SU-DHL-6 (cell line): ENCODE measurements around the gene SRRM2.

ENCODE experiments used
- H2AFZ ChIP-seq: fragments of 200-600 bp; sonication (generic); 2 replicates; pipeline ENCODE4 v1.6.1; 2014; ENCODE audit warnings: low read depth, mild to moderate bottlenecking, moderate library complexity, mixed read lengths, antibody characterized with exemption, low read length; ENCODE audit not compliant: severe bottlenecking
- H3F3A ChIP-seq: fragments of 200-600 bp; shearing (Covaris generic); 2 replicates; pipeline ENCODE4 v1.6.0; 2016; ENCODE audit warnings: antibody characterized with exemption, mild to moderate bottlenecking; ENCODE audit not compliant: insufficient read depth
- H3K27ac ChIP-seq: fragments of 200-600 bp; sonication (generic); 2 replicates; pipeline ENCODE4 v1.5.1; 2016; ENCODE audit warnings: low read depth, mild to moderate bottlenecking, low read length, moderate library complexity, mixed read lengths
- H3K27me3 ChIP-seq: fragments of 200-600 bp; sonication (generic), shearing (Covaris generic); 2 replicates; pipeline ENCODE4 v1.6.0; 2014; ENCODE audit warnings: mild to moderate bottlenecking, low read length
- H3K36me3 ChIP-seq: fragments of 200-600 bp; sonication (generic); 2 replicates; pipeline ENCODE4 v1.6.1; 2014; ENCODE audit warnings: mild to moderate bottlenecking, low read length, mixed read lengths
- H3K4me2 ChIP-seq: fragments of 300-600, 200-600 bp; shearing (Covaris generic), sonication (generic); 2 replicates; pipeline ENCODE4 v1.6.0; 2014; ENCODE audit warnings: low read length, low read depth, mild to moderate bottlenecking; ENCODE audit not compliant: poor library complexity, severe bottlenecking
- H3K4me3 ChIP-seq: fragments of 200-600 bp; sonication (generic); 2 replicates; pipeline ENCODE4 v1.5.1; 2014; ENCODE audit warnings: antibody characterized with exemption, low read length, mild to moderate bottlenecking, mixed read lengths; ENCODE audit not compliant: insufficient read depth, poor library complexity, severe bottlenecking
- H3K79me2 ChIP-seq: fragments of 200-600 bp; sonication (generic); 2 replicates; pipeline ENCODE4 v1.6.1; 2014; ENCODE audit warnings: mild to moderate bottlenecking, low read length, moderate library complexity; ENCODE audit not compliant: insufficient read depth
- H3K9ac ChIP-seq: fragments of 200-600 bp; sonication (generic); 2 replicates; pipeline ENCODE4 v1.7.0; 2014; ENCODE audit warnings: mild to moderate bottlenecking, low read length
- H3K9me2 ChIP-seq: fragments of 200-600 bp; sonication (generic); replicated peaks from 2 replicates; pipeline ENCODE4 v1.6.1; 2014; ENCODE audit warnings: low read length; ENCODE audit not compliant: insufficient read depth
- H3K9me3 ChIP-seq: fragments of 200-600 bp; sonication (generic); 2 replicates; pipeline ENCODE4 v1.6.1; 2014; ENCODE audit warnings: low read length, mixed read lengths; ENCODE audit not compliant: insufficient read depth
- H4K20me1 ChIP-seq: fragments of 200-600 bp; sonication (generic); 2 replicates; pipeline ENCODE4 v1.6.1; 2014; ENCODE audit warnings: low read depth, mild to moderate bottlenecking, antibody characterized with exemption, low read length, moderate library complexity, mixed read lengths
- EZH2phosphoT487 ChIP-seq: fragments of 200-600 bp; sonication (generic), shearing (Covaris generic); conservative IDR thresholded peaks from 2 replicates; pipeline ENCODE4 v1.6.1; 2018; ENCODE audit warnings: mild to moderate bottlenecking, antibody characterized with exemption, low read length, moderate library complexity, mixed read lengths
- TF ChIP-seq, protein P1 (sequence below): fragments of 200-600 bp; sonication (generic); IDR thresholded peaks from one replicate; pipeline ENCODE4 v1.5.1; 2017; ENCODE audit warnings: antibody characterized with exemption, mild to moderate bottlenecking, low read length, moderate library complexity; ENCODE audit not compliant: insufficient read depth, poor library complexity, severe bottlenecking

SRRM2 gene

DNA sequence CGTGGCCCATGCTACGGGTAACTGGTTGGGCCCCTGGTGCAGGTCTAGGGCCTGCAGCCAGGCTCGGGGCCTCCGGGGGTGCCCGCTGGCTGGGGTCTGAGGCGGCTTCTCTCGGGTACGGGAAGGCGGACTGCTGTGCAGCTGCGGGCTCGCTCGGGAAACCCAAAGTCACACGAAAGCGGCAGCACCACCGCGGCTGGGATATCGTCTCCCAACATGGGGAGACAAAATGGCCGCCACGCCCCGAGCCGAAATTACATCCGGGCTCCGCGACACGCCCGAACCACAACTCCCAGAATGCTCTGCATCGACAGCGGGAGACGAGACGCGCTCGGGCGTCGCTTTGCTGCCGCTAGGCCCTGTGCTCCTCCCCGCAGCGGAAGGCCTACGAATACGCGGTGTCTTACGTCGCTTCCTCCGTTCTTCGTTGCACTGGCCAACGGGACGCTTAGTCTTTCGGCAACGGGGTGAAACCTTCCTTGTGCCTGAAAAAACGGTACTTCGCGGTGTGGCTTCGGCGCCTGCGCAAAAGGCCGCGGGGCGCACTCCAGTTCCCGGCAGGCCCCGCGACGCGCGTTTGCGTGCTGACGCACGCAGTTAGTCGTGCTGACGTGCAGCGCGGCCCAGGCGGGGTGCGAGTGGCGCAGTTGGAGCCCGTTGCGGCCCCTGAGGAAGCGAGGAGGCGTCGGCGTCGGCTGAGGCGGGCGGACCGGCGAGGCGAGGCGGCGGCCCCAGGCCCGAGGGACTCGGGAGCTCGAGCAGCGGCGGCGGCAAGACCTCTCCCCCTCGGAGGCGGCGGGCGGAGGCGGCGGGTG is at the start of gene SRRM2:
SRRM2 (plus strand) TSS at position 604 of the 815 bp plus-strand sequence. CDS start 3,727 bp downstream, outside the sequence.
- H3K9me2 ChIP-seq, result no peaks in the 10 kb centered on the region
- TF ChIP-seq, protein P1, sequence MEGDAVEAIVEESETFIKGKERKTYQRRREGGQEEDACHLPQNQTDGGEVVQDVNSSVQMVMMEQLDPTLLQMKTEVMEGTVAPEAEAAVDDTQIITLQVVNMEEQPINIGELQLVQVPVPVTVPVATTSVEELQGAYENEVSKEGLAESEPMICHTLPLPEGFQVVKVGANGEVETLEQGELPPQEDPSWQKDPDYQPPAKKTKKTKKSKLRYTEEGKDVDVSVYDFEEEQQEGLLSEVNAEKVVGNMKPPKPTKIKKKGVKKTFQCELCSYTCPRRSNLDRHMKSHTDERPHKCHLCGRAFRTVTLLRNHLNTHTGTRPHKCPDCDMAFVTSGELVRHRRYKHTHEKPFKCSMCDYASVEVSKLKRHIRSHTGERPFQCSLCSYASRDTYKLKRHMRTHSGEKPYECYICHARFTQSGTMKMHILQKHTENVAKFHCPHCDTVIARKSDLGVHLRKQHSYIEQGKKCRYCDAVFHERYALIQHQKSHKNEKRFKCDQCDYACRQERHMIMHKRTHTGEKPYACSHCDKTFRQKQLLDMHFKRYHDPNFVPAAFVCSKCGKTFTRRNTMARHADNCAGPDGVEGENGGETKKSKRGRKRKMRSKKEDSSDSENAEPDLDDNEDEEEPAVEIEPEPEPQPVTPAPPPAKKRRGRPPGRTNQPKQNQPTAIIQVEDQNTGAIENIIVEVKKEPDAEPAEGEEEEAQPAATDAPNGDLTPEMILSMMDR, result no peak
- TF ChIP-seq EZH2phosphoT487, result no peak
- H3K27ac ChIP-seq, result peak within 1 kb of the TSS; percentile 98
- H3K9ac ChIP-seq, result peak within 1 kb of the TSS; percentile 92
- H4K20me1 ChIP-seq, result peaks cover 35% of the 10 kb centered on the region
- H3K79me2 ChIP-seq, result peaks cover 47% of the 10 kb centered on the region
- H3K4me3 ChIP-seq, result peak within 1 kb of the TSS; percentile 83
- no peaks in the 10 kb centered on the region for H3F3A ChIP-seq
- peak within 1 kb of the TSS; percentile 52 for H2AFZ ChIP-seq
- peaks cover 24% of the 10 kb centered on the region; the same call in 1 of the 2 replicates for H3K36me3 ChIP-seq
- no peaks in the 10 kb centered on the region for H3K9me3 ChIP-seq
- H3K27me3 ChIP-seq, result no peaks in the 10 kb centered on the region
- peak within 1 kb of the TSS; percentile 94 for H3K4me2 ChIP-seq

DNA sequence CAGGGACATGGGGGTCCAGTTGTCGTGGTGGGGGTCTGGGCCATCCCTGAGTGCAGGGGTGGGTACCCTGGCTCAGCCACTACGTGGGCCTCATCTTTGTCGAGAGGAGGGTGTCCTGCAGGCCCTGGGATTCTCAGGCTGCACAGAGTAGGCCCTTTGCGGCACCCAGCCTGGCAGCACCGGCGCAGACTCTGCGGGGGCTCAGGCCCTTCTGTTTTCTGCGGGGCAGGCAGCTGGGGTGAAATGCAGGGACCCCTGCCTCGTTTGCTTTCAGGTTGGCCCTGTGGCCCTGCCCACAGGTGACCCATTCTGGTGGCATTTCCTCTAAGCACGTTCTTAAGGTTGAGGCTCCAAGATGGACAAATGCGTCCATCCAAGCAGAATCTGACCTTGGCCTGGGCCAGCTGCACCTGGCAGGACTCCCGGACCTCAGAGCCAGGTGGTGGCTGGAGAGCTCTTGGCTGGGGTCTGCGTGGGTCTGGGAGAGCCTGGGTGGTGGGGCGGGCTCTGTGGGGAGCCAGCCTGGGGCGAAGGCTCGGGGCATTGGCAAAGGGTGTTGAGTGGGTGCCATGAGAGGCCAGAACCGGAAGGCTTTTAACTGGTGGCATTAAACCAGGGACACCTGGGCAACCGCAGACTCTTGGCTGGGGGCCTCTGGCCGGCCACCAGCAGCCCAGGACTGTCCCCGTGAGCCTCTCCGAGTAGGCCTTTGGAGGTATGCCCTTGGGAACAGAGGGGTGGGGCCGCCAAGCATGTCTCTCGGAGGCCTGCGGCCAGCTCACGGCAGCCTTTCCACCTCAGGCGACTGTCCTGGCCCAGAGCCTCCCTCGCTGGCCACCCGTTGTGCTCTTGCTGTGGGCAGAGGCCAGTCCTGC is 49.3 kb upstream of the SRRM2 start:
- no peak overlapping the region for H3K9ac ChIP-seq
- H3K27ac ChIP-seq, result no peak overlapping the region
- no peaks in the 10 kb centered on the region for H3K79me2 ChIP-seq
- H3K36me3 ChIP-seq, result no peaks in the 10 kb centered on the region
- H2AFZ ChIP-seq, result no peak overlapping the region
- no peaks in the 10 kb centered on the region for H3K9me3 ChIP-seq
- H3K9me2 ChIP-seq, result no peaks in the 10 kb centered on the region
- no peak overlapping the region for H3K4me2 ChIP-seq
- no peaks in the 10 kb centered on the region for H4K20me1 ChIP-seq
- TF ChIP-seq, protein P1, result no peak
- no peak for TF ChIP-seq EZH2phosphoT487
- H3F3A ChIP-seq, result no peaks in the 10 kb centered on the region
- no peak overlapping the region for H3K4me3 ChIP-seq
- no peaks in the 10 kb centered on the region for H3K27me3 ChIP-seq

DNA sequence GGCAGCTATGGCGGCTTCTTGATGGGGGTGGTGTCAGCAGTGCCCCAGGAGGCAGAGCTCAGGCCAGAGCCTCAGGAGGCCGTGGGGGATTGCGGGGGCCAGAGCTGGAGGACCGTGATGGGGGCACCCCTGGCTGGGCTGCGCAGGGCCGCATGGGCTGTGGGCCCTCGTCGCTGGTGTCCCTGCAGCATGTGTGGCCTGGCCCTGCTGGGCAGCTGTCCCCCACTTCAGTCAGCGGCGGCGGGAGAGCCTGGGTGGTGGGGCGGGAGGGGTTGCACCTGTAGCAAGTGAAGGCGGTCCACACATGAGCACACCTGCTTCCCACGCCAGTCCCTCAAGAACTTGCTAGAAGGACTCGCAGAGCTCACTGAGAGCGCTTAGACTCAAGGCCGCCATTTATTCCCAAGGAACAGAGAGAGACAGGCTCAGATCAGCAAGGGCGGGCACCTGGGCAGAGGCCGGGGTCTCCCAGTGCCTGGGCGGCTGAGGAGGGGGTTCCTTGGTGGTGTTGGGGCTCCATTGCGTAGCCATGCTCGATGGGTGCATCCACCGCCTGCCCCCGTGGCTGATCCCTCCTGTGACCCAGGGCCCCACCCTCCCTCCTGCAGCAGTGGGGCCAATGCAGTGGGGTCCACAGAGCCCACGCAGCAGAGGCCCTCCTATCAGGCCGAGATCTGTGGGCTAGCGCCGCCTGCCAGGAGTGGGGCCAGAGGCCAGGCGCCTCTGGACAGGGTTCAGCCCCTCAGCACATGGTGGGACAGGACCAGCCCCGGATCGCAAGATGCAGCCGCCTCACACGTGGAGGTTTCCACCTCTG is 48.1 kb upstream of the SRRM2 start:
- no peak overlapping the region for H3K4me3 ChIP-seq
- no peaks in the 10 kb centered on the region for H3F3A ChIP-seq
- no peaks in the 10 kb centered on the region for H3K36me3 ChIP-seq
- no peaks in the 10 kb centered on the region for H3K79me2 ChIP-seq
- H4K20me1 ChIP-seq, result no peaks in the 10 kb centered on the region
- TF ChIP-seq EZH2phosphoT487, result no peak
- TF ChIP-seq, protein P1, result no peak
- no peak overlapping the region for H3K4me2 ChIP-seq
- no peaks in the 10 kb centered on the region for H3K27me3 ChIP-seq
- H3K9me3 ChIP-seq, result no peaks in the 10 kb centered on the region
- H3K9me2 ChIP-seq, result no peaks in the 10 kb centered on the region
- H2AFZ ChIP-seq, result no peak overlapping the region
- H3K27ac ChIP-seq, result no peak overlapping the region
- no peak overlapping the region for H3K9ac ChIP-seq
